Measurements from ENCODE around the gene SLC39A1.

Gene SLC39A1

GRCh38 chr1:153942766-153943549, 20.4 kb downstream of the SLC39A1 start:
- TF ChIP-seq CTCF (IDR thresholded peaks at IDR 0.05): no peak

- TF ChIP-seq CTCF (IDR thresholded peaks at IDR 0.05): no peak
Observed at GRCh38 chr1:153941826-153942725, 21.3 kb downstream of the SLC39A1 start.

GRCh38 chr1:153940756-153941155, 22.6 kb downstream of the SLC39A1 start:
- no peak for TF ChIP-seq CTCF (IDR thresholded peaks at IDR 0.05)

GRCh38 chr1:153939476-153939875, 23.9 kb downstream of the SLC39A1 start:
- no peak for TF ChIP-seq CTCF (IDR thresholded peaks at IDR 0.05)

- no peak for TF ChIP-seq CTCF (IDR thresholded peaks at IDR 0.05)
Observed at GRCh38 chr1:153938996-153939395, 24.3 kb downstream of the SLC39A1 start.

- no peak for TF ChIP-seq CTCF (IDR thresholded peaks at IDR 0.05)
Observed at GRCh38 chr1:153937331-153937730, 26.0 kb downstream of the SLC39A1 start.

- no peak for TF ChIP-seq CTCF (IDR thresholded peaks at IDR 0.05)
Observed at GRCh38 chr1:153936011-153936802, 27.1 kb downstream of the SLC39A1 start.
